ENCODE data around the gene GLP2R.
"Not testable (repeated sequence)": the region's sequence is repeated elsewhere in the genome, so short reads cannot be mapped to it uniquely, and the experiment has no call there.

GLP2R gene

DNA sequence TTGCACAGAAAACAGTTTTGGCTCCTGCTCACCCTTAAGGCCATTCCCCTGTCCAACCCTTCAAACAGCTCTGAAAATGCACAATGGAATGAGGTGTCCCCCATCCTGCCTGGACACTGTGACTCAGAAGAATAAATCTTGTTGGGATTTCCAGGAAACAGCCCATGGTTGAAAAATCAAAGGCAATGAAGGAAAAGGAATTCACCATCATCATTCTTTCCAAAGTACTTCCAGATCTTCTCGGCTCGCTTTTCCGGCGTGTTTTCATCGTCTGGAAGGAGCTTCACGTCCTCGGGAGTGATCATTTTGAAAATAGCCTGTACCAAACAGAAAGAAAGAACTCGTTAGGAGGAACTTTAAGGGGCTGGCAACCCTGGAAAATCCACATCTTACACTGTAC is 75.1 kb downstream of the GLP2R start:
- no peak for DNase-seq

DNA sequence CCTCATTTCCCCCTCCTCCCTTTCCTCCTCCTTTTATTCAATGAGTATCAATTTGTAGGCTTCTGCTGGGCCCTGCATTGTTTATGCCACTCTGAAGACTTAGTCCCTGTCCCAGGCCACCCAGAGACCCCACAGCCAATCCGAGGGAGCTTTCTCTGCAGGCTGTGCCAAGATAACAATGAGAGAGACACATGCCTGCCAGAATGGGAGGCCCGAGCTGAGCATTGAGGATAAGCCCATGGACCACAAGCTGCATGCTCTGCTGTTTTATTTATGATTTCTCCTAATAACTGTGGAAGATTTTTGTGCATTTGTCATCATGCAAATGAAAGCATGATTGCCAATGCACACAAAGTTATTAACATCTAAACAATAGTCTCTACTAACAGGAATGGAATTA is 76.4 kb downstream of the GLP2R start:
- no peak for DNase-seq

DNA sequence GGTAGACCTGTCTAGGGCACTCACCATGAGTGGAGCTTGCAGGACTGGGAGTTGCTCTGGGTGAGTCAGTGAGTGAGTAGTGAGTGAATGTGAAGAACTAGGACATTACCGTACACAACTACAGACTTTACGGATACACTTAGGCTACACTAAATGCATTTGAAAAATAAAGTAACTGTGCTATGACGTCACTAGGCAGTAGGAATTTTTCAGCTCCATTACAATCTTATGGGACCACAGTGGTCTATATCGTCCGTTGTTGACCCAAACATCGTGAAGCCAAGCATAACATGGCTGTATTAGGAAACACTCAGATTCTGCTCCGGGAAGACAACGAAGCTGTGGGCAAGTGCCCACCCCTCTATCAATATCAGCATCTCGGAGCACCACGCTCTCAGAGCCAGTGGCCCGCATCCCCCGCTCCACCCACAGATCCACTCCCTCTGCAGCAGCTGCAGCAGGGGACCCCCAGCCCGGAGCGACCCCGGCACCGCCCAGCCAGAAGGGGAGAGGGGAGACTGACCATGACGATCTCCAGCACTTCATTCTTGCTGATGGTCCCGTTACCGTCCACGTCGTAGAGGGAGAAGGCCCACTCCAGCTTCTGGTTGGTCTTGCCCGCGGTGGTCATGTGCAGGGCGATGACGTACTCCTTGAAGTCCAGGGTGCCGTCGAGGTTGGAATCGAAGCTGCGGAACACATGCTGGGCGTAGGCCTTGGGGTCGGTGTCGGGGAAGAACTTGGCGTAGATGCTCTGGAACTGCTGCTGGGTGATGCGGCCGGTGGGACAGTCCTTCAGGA is 78.8 kb downstream of the GLP2R start:
- no peak for DNase-seq

DNA sequence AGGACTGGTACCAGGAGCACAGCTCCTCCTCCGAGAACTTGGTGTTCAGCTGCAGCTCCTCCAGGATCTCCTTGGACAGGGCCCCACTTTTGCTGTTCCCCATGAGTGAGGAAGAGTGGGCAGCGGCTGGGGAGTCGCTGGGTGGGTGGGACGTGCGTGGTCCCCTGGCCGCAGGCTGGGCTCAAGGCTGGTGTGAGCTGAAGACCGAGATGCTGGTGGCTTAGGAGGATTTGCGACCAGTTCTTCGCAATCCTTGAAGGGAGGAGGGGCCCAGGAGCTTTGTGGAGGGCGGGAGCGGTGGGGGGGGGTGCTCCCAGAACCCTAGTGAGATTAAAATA is 79.3 kb downstream of the GLP2R start, which contains the start of gene RCVRN:
RCVRN (minus strand) TSS at position 194 of the 338 bp plus-strand sequence; CDS start at position 103, 91 bp downstream.
- DNase-seq, result no peak

DNA sequence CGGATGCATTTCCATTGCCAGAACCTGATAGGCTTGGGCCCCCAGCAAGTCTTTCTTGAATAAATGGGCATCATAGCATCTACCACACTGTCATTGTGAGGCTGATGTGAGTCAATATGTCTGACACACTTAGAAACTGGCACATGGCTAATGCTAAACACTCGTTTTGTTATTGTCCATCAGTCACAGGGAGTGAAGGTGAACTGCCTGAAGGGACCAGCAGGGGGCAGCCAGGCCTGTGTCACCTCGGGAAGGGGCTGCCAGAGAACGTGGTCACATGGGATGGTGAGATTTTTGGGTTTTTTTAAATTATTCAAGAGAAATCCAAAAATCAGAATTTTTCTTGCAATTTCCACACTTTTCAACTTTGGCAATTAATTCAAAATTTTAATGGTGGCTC is 80.2 kb downstream of the GLP2R start:
- DNase-seq, result no peak

DNA sequence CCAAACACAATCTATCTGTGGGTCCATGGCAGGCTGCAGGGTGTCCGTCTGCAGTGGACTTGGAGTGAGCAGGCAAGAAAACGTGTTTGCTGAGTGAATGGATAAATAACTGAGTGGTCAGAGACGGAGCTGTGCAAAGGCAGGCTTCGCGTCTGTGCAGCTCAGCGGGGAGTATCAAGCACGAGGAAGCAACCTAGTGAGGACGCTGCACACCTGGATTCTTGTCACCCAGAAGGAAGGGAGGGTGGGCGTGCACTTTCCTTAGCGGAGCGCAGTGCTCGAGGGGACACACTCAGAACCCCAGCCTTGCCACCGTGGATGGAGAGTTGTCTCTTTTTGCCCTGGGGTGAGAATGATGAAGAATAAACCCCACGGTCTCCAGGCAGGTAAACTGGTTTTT is 80.9 kb downstream of the GLP2R start:
- DNase-seq, result no peak

DNA sequence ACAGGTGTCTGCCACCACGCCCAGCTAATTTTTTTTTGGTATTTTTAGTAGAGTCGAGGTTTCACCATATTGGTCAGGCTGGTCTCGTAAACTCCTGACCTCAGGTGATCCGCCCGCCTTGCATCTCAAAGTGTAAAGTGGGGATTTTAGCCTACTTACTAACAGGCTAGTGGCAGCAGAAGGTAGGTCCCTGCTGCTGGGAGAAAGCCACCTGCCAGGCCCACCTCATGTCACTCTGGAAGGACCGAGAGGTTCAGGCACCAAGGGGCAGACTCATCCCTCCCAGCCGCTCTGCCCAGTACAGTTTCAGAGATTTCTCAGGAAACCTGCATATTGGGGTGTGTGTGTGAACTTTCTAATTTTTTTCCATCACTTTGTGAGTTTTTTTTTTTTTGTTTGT is 81.4 kb downstream of the GLP2R start:
- no peak for DNase-seq

DNA sequence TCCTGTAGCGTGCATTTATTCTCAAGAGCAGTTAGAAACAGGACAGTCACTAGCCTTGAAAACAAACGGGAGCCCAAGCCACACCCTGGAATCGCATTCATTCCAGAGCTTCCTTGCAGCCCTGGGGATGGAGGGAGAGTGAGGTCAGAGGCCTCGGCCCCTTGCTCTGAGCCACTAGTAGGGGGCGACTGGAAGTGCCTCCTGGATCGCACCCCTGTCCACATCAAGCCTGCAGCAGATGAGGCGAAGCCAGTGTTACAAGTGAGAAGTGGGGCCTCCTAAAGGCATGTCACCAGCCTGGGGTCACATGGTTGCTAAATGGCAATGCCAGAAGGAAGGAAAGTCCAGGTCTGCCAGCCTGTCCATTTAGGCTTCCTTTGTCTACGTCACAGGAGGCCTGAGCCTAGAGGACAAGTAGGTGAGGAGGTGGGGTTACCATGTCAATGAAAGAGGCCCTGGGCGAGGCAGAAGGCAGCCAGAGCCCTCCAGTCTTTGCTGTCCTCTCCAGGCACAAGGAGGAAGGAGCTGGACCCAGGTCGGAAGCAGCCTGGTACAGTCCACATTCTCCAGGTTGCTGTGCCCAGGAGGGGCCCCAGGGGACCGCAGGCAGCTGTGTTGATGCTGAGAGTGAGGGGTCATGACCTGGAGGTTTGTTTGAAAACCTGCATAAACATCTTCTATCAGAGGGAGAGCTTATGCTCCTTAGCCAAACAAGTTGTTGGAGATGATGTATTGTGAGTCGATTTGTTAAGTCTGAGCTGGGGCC is 82.3 kb downstream of the GLP2R start:
- no peak for DNase-seq

DNA sequence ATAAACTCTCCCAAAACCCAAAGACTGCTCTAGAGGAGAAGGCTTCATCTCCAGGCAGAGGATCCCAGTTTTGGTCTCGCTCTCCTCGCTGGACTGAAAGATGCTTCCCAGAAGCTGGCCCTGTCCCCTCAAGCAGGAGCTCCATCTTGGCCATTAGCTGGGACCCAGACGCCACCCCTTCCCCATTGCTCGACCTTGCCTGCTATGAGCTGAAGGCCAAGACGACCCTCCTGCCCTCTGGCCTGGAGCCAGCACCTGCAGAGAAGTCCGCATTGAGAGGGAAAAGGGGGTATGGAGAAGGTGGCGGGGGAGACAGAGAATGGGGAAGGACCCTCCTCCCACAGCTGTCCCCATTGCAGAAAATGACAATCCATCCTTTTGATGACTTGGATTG is 82.9 kb downstream of the GLP2R start:
- DNase-seq, result no peak

DNA sequence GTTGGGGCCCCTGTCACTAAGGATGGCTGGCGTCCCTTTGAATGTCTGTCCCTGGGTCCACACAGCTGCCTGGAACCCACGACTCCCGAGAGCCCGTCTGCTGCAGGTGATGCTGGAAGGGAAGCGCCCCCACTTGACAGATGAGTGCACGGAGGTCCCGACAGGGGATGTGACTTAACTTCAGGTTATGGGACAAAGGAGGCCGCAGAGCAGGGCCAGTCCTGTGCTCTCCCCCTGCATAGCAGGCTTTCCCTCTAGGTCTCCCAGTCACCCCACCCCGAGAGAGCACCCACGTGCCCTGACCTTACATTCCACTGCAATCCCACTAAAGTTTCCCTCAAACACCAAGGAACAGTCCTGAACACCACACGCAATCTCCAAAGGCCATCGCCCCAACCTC is 85.4 kb downstream of the GLP2R start:
- no peak for DNase-seq

DNA sequence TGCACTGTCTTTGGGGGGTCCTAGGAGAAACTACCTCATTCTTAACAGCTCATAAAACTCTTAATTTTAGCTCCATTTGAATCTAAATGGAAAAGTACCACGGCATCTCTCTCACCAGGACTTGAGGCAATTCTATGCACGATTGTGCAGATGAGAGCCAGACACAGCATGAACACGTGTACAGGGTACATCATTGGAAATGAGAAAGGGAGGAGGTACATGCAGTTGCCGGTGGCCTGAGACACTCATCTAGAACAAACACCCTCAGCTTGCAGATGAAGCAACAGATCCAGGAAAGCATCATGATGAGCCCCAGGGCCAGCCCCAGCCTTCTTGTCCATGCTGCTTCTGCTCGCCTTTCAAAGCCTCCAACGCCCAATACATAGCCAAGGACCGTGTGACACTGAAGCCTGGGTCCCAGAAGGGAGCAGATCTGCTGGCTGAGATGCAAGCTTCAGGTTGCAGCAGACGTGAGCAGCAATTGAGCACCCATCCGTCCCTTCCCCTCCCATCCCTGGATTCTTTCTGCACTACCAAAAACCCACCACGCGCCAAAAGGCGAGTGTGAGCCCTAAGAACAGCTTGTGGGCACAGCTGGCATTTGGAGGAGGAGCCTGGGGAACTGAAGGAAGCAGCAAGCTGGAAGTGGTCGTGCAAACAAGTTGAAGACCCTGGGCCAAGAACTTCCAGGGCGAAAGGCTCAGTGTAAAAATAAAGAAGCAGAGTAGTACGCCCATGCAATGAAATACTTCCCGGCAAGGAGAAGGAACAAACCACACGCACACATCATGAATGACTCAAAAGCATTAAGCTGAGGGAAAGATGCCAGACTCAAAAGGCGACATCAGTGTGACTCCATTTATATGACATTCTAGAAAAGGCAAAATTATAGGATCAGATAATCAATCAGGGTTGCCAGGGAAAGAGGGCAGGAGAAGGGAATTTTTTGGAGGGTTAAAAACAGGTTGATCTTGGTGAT is 86.7 kb downstream of the GLP2R start:
- DNase-seq, result no peak

DNA sequence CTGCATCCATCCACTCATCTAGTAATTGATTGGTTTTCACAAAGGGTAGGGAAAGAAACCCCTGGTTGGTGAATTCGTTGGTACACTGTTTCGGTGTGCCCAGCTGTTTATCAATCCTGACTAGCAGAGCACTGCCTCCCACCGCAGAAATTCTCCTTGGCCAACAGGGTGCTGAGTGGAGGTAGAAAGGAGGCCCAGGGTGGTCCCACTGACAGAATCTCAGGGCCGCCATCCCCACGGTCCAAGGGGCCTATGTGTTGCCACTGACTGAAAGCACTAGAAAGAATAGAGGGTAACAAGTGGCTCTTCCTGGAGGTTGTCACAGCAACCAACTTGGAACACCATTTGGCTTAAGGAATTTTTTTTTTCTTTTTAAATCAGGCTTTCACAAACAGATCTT is 87.8 kb downstream of the GLP2R start:
- no peak for DNase-seq

DNA sequence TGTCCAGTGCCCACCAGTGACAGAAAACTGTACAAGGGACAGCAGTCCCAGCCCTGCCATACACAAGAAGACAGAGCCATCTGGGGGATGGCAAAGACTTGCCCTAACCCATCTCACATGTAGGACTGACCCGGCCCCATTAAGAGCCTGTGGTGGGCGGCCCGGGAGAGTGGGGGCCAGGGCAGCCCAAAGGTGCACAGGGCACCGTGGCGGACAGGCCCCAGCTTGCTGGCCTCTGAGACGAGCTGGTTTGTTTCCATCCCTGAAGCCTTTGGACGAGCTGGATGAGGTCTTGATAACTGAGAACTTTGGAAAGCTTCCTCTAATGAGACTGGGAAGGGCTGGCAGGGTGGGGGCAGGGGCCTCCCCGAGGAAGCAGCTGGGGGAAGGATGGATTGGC is 90.4 kb downstream of the GLP2R start:
- no peak for DNase-seq

DNA sequence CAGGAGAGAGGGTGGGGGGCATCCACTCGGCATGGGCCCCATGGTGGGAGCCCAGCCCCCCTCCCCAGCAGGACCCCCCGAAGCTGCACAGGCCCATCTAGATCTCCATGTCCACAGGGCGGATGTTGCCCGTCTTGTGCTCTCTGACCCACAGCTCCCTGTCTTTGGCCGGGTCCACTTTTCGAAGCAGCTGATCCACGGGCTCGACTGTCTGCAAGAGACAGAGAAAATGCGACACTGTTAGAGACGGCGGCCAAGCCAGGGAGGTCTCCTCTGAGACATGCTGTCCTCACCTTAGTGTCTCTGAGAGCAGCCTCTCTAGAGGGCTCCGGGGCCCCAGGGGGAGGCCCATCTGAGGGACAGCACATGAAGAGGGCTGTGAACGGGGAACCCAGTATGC is 91.4 kb downstream of the GLP2R start:
- no peak for DNase-seq

DNA sequence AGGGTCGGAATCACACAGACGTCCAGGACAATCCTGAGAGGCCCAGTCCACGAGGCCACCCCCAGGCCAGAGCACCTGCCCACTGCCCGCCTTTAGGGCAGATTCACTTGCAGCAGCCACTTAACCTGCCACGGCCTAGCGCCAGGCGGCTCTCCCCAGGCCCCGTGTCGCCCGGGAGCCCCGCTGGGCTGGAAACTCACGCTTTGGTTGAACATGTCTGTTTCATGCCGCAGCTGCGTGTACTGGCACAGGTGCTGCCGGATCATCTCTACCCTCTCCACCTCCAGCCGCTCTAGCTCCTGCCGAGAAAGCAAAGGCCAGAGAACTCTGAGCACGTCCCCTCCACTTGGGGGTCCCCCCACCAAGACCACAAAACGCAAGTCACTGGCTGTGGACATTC is 92.1 kb downstream of the GLP2R start:
- DNase-seq, result no peak

DNA sequence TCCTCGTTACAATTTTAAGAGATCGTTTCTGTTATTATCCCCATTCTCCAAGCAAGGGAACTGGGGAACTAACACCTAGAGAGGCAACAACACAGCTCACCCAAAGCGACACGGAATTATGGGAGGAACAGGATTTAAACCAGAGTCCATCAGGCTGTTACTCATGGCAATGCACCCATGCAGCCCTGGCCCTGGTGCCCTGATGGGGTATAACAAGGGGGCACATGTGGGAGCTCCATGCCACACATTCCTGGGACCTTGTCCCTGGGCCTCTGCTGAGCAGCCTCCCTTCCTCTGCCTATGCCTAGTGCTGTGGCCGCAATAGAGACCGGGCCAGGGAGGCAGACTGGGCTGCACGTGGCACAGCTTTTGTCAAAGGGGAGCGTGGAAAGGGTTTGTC is 92.6 kb downstream of the GLP2R start:
- no peak for DNase-seq

DNA sequence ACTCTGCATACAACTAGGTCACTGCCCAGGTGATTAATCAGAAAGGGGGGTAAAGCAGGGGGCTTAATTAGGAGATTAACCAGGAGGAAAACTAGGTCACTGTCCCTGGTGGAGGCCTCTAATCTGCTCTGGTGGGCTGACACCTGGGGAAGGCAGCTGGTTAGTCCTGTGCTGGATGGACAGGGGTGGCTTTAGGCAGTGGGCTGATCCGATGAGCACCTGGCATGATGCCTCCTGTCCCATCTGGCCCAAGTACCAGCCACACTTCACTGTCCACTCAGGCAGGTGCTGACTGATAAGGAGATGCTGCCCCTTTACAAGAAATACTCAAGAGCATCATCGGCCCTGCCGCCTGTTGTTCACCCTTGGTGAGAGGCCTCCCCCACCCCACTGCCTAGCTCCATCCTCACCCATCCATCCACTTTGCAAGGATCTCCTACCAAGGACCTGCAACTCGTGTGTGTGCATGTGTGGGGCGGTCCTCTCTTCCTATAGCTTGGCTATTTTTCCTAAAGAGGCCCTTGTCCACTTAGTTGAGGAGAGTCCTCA is 93.2 kb downstream of the GLP2R start:
- DNase-seq, result no peak

DNA sequence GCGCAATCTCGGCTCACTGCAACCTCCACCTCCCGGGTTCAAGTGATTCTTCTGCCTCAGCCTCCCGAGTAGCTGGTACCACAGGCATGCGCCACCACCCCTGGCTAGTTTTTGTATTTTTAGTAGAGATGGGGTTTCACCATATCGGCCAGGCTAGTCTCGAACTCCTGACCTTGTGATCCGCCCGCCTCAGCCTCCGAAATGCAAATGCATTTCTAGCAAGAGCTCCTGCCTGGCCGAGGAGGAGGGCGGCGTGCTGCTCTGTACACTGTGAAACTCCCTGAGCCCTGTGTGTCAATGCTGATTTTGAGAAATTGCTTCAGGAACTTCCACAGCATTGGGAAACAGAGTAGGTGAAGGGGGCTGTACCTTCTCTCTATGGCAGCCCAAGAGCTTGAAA is 95.5 kb downstream of the GLP2R start:
- not testable (repeated sequence) for DNase-seq

DNA sequence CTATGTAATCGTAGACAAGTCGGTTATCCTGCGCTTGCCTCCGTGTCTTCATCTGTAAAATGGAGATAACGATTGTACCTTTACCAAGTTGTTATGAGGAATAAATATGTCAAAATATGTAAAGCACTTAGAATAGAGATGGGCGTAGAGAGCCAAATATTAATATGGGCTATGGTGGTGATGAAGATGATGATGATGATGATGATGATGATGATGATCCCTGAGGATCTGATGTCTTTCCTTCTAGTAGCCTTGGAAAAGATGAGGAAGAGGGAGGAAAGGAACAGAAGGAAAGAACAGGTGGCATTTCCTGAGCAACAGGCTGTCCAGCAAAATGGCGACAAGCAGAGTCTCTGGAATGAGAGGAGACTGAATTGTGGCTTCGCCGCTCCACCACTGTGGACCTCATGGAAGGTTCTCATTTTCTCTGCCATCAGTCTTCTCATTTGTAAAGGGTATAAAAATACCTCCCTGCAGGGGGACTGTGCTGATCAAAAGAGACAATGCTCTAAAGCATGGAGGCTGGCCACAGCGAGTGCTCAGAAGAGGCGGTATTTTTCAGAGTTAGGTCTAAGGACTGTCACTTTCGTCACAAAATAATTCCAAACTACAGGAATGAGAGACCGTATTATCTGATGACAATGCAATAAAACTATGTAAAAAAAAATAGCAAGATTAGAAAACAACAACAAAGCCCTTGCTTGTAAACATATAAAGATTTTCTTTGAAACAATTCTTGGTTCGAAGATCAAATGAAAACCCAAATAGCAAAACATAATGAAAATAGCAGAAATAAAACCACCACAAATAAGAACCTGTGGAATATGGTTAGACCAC is 96.5 kb downstream of the GLP2R start:
- no peak for DNase-seq

DNA sequence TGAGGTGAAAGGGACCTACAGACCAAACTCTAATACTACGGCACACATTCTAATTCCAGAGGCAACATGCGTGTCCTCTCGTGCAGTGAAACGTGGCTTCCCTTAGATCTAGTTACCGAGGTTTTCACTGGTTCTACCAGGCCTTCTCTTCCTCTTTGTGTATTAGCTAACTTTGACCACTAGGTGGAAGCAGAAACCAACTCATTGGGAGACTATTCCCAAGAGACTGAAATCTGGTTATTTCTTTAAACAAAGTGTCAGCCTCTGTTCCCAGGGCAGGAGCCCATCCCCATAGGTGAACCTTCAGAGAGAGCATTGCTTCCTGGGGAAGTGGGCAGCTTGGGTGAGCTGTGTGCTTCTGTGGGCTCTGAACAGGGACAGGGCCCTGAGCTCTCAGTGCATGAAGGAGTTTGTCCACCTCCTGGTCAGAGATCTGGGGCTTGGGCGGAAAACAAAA is 99.0 kb downstream of the GLP2R start:
- DNase-seq, result no peak

DNA sequence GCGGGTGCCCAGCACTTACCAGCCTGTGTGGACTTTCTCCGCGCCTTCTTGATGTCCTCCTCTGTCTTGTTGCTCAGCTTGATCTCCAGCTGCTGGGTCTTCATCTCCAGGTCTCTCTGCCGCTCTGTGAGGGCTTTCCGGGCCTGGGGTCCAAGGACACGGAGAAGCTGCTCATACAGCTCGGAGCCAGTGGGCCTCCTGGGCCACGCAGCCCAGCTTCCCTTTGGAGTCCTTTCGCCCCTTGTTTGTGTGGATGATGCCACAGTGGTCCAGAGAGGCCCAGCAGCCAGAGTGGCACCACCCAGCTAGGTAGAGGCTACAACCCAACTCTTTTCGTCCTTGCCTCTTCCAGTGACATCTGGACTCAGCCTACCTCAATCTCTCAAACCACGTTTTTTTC is 99.7 kb downstream of the GLP2R start:
- DNase-seq, result no peak
